ENCODE results near the gene FRAT1. TPM values are rescaled to one million over a fixed set of nuclear protein-coding genes. Genes with fewer than 3 reads are reported as not detected.
A peak's percentile ranks its signal among the peaks of the same experiment; 100 is the strongest.

Gene FRAT1
- total and polyA plus RNA-seq, 2 of the 13 experiments (the other 11 are each of a cell fraction or from before 2014, with no cell fraction given): 1.7 to 2.3 TPM

DNA sequence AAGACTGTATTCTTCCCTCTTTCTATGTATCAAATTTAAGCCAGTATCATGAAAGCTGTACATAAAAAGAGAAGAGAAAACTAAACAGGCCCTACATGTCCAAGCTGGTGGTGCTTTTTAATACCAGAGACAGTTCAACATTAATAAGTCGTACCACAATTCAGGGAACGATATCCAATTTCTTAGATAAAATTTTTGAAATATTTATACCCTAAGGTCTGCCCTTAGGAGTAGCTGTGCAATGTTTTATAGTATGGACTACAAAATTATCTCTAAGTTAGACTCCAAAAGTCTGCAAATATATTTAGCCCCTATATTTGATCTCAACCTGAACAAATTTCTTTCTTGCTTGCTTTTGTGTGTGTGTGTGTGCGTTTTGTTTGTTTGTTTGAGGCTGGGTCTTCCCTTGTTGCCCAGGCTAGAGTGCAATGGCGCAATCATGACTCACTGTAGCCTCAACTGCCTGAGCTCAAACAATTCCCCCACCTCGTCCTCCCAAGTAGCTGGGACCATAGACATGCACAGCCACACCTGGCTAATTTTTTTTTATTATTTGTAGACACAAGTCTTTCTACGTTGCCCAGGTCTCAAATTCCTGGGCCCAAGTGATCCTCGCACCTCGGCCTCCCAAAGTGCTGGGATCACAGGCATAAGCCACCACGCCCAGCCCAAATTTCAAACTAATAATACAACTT lies 39.8 kb upstream of the FRAT1 start (continued):
- TF ChIP-seq, protein P1, sequence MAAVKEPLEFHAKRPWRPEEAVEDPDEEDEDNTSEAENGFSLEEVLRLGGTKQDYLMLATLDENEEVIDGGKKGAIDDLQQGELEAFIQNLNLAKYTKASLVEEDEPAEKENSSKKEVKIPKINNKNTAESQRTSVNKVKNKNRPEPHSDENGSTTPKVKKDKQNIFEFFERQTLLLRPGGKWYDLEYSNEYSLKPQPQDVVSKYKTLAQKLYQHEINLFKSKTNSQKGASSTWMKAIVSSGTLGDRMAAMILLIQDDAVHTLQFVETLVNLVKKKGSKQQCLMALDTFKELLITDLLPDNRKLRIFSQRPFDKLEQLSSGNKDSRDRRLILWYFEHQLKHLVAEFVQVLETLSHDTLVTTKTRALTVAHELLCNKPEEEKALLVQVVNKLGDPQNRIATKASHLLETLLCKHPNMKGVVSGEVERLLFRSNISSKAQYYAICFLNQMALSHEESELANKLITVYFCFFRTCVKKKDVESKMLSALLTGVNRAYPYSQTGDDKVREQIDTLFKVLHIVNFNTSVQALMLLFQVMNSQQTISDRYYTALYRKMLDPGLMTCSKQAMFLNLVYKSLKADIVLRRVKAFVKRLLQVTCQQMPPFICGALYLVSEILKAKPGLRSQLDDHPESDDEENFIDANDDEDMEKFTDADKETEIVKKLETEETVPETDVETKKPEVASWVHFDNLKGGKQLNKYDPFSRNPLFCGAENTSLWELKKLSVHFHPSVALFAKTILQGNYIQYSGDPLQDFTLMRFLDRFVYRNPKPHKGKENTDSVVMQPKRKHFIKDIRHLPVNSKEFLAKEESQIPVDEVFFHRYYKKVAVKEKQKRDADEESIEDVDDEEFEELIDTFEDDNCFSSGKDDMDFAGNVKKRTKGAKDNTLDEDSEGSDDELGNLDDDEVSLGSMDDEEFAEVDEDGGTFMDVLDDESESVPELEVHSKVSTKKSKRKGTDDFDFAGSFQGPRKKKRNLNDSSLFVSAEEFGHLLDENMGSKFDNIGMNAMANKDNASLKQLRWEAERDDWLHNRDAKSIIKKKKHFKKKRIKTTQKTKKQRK (IDR thresholded peaks at IDR 0.05; ENCODE audit: low read length): no peak
- TF ChIP-seq, protein P2, sequence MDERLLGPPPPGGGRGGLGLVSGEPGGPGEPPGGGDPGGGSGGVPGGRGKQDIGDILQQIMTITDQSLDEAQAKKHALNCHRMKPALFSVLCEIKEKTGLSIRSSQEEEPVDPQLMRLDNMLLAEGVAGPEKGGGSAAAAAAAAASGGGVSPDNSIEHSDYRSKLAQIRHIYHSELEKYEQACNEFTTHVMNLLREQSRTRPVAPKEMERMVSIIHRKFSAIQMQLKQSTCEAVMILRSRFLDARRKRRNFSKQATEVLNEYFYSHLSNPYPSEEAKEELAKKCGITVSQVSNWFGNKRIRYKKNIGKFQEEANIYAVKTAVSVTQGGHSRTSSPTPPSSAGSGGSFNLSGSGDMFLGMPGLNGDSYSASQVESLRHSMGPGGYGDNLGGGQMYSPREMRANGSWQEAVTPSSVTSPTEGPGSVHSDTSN (CRISPR knock-in tag; IDR thresholded peaks at IDR 0.05): no peak
- no peak for TF ChIP-seq TCF7L2 (IDR thresholded peaks at IDR 0.05; ENCODE audit: low read depth, low read length)
- TF ChIP-seq, protein P3, sequence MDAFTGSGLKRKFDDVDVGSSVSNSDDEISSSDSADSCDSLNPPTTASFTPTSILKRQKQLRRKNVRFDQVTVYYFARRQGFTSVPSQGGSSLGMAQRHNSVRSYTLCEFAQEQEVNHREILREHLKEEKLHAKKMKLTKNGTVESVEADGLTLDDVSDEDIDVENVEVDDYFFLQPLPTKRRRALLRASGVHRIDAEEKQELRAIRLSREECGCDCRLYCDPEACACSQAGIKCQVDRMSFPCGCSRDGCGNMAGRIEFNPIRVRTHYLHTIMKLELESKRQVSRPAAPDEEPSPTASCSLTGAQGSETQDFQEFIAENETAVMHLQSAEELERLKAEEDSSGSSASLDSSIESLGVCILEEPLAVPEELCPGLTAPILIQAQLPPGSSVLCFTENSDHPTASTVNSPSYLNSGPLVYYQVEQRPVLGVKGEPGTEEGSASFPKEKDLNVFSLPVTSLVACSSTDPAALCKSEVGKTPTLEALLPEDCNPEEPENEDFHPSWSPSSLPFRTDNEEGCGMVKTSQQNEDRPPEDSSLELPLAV (CRISPR knock-in tag; conservative IDR thresholded peaks at IDR 0.05; ENCODE audit: low read depth): no peak
- no peak for TF ChIP-seq ZNF879 (CRISPR knock-in tag; IDR thresholded peaks at IDR 0.05)
- peak; percentile 92 for TF ChIP-seq FOXP1 (IDR thresholded peaks at IDR 0.05)
- TF ChIP-seq FOXP1 (CRISPR knock-in tag; IDR thresholded peaks at IDR 0.05): peak; percentile 95
- no peak for TF ChIP-seq ZSCAN30 (CRISPR knock-in tag; IDR thresholded peaks at IDR 0.05)
- no peak for TF ChIP-seq NCOA1 (CRISPR knock-in tag; IDR thresholded peaks at IDR 0.05)
- no peak for TF ChIP-seq SNRNP70 (IDR thresholded peaks at IDR 0.05; ENCODE audit: low read depth, low read length)
- TF ChIP-seq, protein P4, sequence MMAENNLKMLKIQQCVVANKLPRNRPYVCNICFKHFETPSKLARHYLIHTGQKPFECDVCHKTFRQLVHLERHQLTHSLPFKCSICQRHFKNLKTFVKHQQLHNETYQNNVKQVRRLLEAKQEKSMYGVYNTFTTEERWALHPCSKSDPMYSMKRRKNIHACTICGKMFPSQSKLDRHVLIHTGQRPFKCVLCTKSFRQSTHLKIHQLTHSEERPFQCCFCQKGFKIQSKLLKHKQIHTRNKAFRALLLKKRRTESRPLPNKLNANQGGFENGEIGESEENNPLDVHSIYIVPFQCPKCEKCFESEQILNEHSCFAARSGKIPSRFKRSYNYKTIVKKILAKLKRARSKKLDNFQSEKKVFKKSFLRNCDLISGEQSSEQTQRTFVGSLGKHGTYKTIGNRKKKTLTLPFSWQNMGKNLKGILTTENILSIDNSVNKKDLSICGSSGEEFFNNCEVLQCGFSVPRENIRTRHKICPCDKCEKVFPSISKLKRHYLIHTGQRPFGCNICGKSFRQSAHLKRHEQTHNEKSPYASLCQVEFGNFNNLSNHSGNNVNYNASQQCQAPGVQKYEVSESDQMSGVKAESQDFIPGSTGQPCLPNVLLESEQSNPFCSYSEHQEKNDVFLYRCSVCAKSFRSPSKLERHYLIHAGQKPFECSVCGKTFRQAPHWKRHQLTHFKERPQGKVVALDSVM (CRISPR knock-in tag; IDR thresholded peaks at IDR 0.05): peak; percentile 88
- TF ChIP-seq BHLHE40 (IDR thresholded peaks at IDR 0.05; ENCODE audit: low read length): no peak
- no peak for TF ChIP-seq SAFB2 (CRISPR knock-in tag; IDR thresholded peaks at IDR 0.05; ENCODE audit: borderline replicate concordance, low read depth)
- TF ChIP-seq TEAD3 (CRISPR knock-in tag; optimal IDR thresholded peaks at IDR 0.05; ENCODE audit: borderline replicate concordance): peak; percentile 43
- TF ChIP-seq ZNF451 (CRISPR knock-in tag; IDR thresholded peaks at IDR 0.05): no peak
- TF ChIP-seq, protein P5, sequence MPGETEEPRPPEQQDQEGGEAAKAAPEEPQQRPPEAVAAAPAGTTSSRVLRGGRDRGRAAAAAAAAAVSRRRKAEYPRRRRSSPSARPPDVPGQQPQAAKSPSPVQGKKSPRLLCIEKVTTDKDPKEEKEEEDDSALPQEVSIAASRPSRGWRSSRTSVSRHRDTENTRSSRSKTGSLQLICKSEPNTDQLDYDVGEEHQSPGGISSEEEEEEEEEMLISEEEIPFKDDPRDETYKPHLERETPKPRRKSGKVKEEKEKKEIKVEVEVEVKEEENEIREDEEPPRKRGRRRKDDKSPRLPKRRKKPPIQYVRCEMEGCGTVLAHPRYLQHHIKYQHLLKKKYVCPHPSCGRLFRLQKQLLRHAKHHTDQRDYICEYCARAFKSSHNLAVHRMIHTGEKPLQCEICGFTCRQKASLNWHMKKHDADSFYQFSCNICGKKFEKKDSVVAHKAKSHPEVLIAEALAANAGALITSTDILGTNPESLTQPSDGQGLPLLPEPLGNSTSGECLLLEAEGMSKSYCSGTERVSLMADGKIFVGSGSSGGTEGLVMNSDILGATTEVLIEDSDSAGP (CRISPR knock-in tag; IDR thresholded peaks at IDR 0.05; ENCODE audit: borderline replicate concordance): no peak
- TF ChIP-seq DPF2 (CRISPR knock-in tag; IDR thresholded peaks at IDR 0.05; ENCODE audit: borderline replicate concordance, low read depth): 0 out of 2 replicates have a peak, but pooled peaks have one; percentile 24
- TF ChIP-seq ZNF766 (CRISPR knock-in tag; IDR thresholded peaks at IDR 0.05; ENCODE audit: borderline replicate concordance): no peak
- no peak for TF ChIP-seq MYC (CRISPR knock-in tag; IDR thresholded peaks at IDR 0.05; ENCODE audit: borderline replicate concordance)
- TF ChIP-seq TP53 (CRISPR knock-in tag; conservative IDR thresholded peaks at IDR 0.05): no peak

Data from HepG2 (cell line).